ENCODE data around the gene POLR2A. TPM values are rescaled to one million over a fixed set of nuclear protein-coding genes. Genes with fewer than 3 reads are reported as not detected.

The POLR2A gene
- total RNA-seq, 1 donor from 2014 or later, result 148 TPM

GRCh38 chr17:7513850-7514419 is 29.8 kb downstream of the POLR2A start:
- Mint-ChIP-seq H3K27ac (ENCODE audit: unreplicated experiment) (no peak overlapping the region), H3K36me3 (ENCODE audit: unreplicated experiment) (peaks cover 36% of the 10 kb centered on the region), H3K4me3 (ENCODE audit: unreplicated experiment) (no peak overlapping the region), H3K27me3 (ENCODE audit: unreplicated experiment) (no peaks in the 10 kb centered on the region), H3K4me1 (ENCODE audit: unreplicated experiment) (no peaks in the 10 kb centered on the region), H3K9me3 (ENCODE audit: unreplicated experiment) (no peaks in the 10 kb centered on the region)
- TF ChIP-seq CTCF (IDR thresholded peaks at IDR 0.05), result no peak
- no peak for DNase-seq (ENCODE audit: extremely low spot score, unreplicated experiment)

GRCh38 chr17:7515911-7516610 is 31.9 kb downstream of the POLR2A start:
- H3K4me3 Mint-ChIP-seq (ENCODE audit: unreplicated experiment), result no peak overlapping the region
- H3K9me3 Mint-ChIP-seq (ENCODE audit: unreplicated experiment), result no peaks in the 10 kb centered on the region
- no peak overlapping the region for H3K27ac Mint-ChIP-seq (ENCODE audit: unreplicated experiment)
- H3K27me3 Mint-ChIP-seq (ENCODE audit: unreplicated experiment), result no peaks in the 10 kb centered on the region
- H3K4me1 Mint-ChIP-seq (ENCODE audit: unreplicated experiment), result no peaks in the 10 kb centered on the region
- H3K36me3 Mint-ChIP-seq (ENCODE audit: unreplicated experiment), result peaks cover 24% of the 10 kb centered on the region
- DNase-seq (ENCODE audit: extremely low spot score, unreplicated experiment), result no peak
- no peak for TF ChIP-seq CTCF (IDR thresholded peaks at IDR 0.05)

- Mint-ChIP-seq H3K4me1 (ENCODE audit: unreplicated experiment) (no peaks in the 10 kb centered on the region), H3K27me3 (ENCODE audit: unreplicated experiment) (peaks cover 4% of the 10 kb centered on the region), H3K36me3 (ENCODE audit: unreplicated experiment) (no peaks in the 10 kb centered on the region), H3K9me3 (ENCODE audit: unreplicated experiment) (no peaks in the 10 kb centered on the region), H3K27ac (ENCODE audit: unreplicated experiment) (no peak overlapping the region), H3K4me3 (ENCODE audit: unreplicated experiment) (no peak overlapping the region)
- peak; percentile 47 for TF ChIP-seq CTCF (IDR thresholded peaks at IDR 0.05)
- DNase-seq (ENCODE audit: extremely low spot score, unreplicated experiment), result no peak
These were observed 38.9 kb downstream of the POLR2A start for GRCh38 chr17:7523033-7523432.

- no peak for TF ChIP-seq CTCF (IDR thresholded peaks at IDR 0.05)
- H3K4me3 Mint-ChIP-seq (ENCODE audit: unreplicated experiment), result no peak overlapping the region
- H3K27ac Mint-ChIP-seq (ENCODE audit: unreplicated experiment), result no peak overlapping the region
- H3K36me3 Mint-ChIP-seq (ENCODE audit: unreplicated experiment), result peaks cover 3% of the 10 kb centered on the region
- H3K9me3 Mint-ChIP-seq (ENCODE audit: unreplicated experiment), result no peaks in the 10 kb centered on the region
- no peak for DNase-seq (ENCODE audit: extremely low spot score, unreplicated experiment)
- peaks cover 11% of the 10 kb centered on the region for H3K4me1 Mint-ChIP-seq (ENCODE audit: unreplicated experiment)
- H3K27me3 Mint-ChIP-seq (ENCODE audit: unreplicated experiment), result peaks cover 4% of the 10 kb centered on the region
These were observed 44.7 kb downstream of the POLR2A start for GRCh38 chr17:7528842-7529241.

GRCh38 chr17:7530023-7530900 is 46.1 kb downstream of the POLR2A start:
- Mint-ChIP-seq H3K27ac (ENCODE audit: unreplicated experiment) (peak overlapping the region; percentile 67), H3K4me3 (ENCODE audit: unreplicated experiment) (no peak overlapping the region), H3K27me3 (ENCODE audit: unreplicated experiment) (peaks cover 1% of the 10 kb centered on the region), H3K9me3 (ENCODE audit: unreplicated experiment) (no peaks in the 10 kb centered on the region), H3K36me3 (ENCODE audit: unreplicated experiment) (peaks cover 3% of the 10 kb centered on the region), H3K4me1 (ENCODE audit: unreplicated experiment) (peaks cover 11% of the 10 kb centered on the region)
- TF ChIP-seq CTCF (IDR thresholded peaks at IDR 0.05), result no peak
- DNase-seq (ENCODE audit: extremely low spot score, unreplicated experiment), result no peak
